Kidney (tissue), 14 donors: ENCODE measurements around the gene ANKRD23. TPM values are rescaled to one million over a fixed set of nuclear protein-coding genes. Genes with fewer than 3 reads are reported as not detected.
A peak's percentile ranks its signal among the peaks of the same experiment; 100 is the strongest.

Experiments used
- DNase-seq, 5 donors: peaks; one replicate each; pipeline ENCODE4 v3.0.0-alpha.2; 2013 to 2020
- FAIRE-seq: peaks from 2 replicates; lab custom pipeline; 2012; peaks lifted over from hg19 to GRCh38; lab: Jason Lieb, UNC
- H3K27ac ChIP-seq, 2 donors: one replicate each; pipeline ENCODE4 v1.7.0; 2013; ENCODE audit warnings: low read depth in 2 of 2, low read length in 2 of 2, inconsistent platforms in 1 of 2
- H3K27me3 ChIP-seq: one replicate; pipeline ENCODE4 v1.7.1; 2013; ENCODE audit warnings: low read length, inconsistent platforms; ENCODE audit not compliant: control insufficient read depth, insufficient read depth
- H3K36me3 ChIP-seq, 3 donors: one replicate each; pipeline versions ENCODE4 v1.7.0 to v1.7.1; 2013; ENCODE audit warnings: low read length in 3 of 3, control low read depth in 1 of 3, inconsistent platforms in 1 of 3; ENCODE audit not compliant: insufficient read depth in 3 of 3, control insufficient read depth in 2 of 3
- H3K4me1 ChIP-seq, 3 donors: one replicate each; pipeline versions ENCODE4 v1.7.0 to v1.7.1; 2013; ENCODE audit warnings: low read length in 3 of 3, inconsistent platforms in 1 of 3, low read depth in 1 of 3; ENCODE audit not compliant: control insufficient read depth in 2 of 3, insufficient read depth in 2 of 3
- H3K4me3 ChIP-seq, 3 donors: one replicate each; pipeline versions ENCODE4 v1.7.0 to v1.8.1; 2013; ENCODE audit warnings: low read length in 3 of 3, control low read depth in 1 of 3, inconsistent platforms in 1 of 3
- H3K9ac ChIP-seq, 3 donors: one replicate each; pipeline versions ENCODE4 v1.7.0 to v1.7.1; 2013; ENCODE audit warnings: low read length in 3 of 3, control low read depth in 1 of 3, inconsistent platforms in 1 of 3
- H3K9me3 ChIP-seq, 3 donors: one replicate each; pipeline versions ENCODE4 v1.7.0 to v1.7.1; 2013; ENCODE audit warnings: low read length in 3 of 3, control low read depth in 1 of 3, inconsistent platforms in 1 of 3; ENCODE audit not compliant: control insufficient read depth in 2 of 3, insufficient read depth in 1 of 3
- intact Hi-C: fragments of 100-400 bp; cut with DNase I; formaldehyde crosslinking; loops from one replicate; pipeline ENCODE4 v1.11.1; 2022
- polyA plus RNA-seq: library from polyadenylated mRNA; stranded (reverse); fragments of 350-450 nt; fragmentation: Illumina TruSeq; extraction: RNeasy Lipid Tissue Mini Kit (QIAGEN cat#74804); gene quantifications from one replicate; pipeline ENCODE4 v1.2.3, GENCODE V29; 2014; ENCODE audit warnings: low read depth, low replicate concordance; ENCODE audit not compliant: insufficient read depth
- total RNA-seq: library from RNA; stranded (reverse); fragmentation: NEBNext Ultra II Directional; extraction: Animal tissue kit (Norgen Biotek cat#: 25700); gene quantifications from one replicate; pipeline ENCODE4 v1.2.1, GENCODE V29; 2021
- TF ChIP-seq, protein P1 (sequence below): IDR thresholded peaks from 3 replicates; pipeline ENCODE4 v1.5.1; 2012; ENCODE audit warnings: mild to moderate bottlenecking, moderate library complexity, borderline replicate concordance; ENCODE audit not compliant: insufficient read depth; ENCODE audit errors: extremely low read depth
- donor health status: control.
- donor health status: control.
- donor health status: control.
- donor health status: control.
- donor health status: control.
- donor health status: DM: yes; HTN: yes; CAD: no.
- donor health status: Normal renal cell carcinoma (clear cell type).

Gene ANKRD23
- total and polyA plus RNA-seq, 2 donors from 2014 or later = 1.6 to 4.0 TPM

DNA sequence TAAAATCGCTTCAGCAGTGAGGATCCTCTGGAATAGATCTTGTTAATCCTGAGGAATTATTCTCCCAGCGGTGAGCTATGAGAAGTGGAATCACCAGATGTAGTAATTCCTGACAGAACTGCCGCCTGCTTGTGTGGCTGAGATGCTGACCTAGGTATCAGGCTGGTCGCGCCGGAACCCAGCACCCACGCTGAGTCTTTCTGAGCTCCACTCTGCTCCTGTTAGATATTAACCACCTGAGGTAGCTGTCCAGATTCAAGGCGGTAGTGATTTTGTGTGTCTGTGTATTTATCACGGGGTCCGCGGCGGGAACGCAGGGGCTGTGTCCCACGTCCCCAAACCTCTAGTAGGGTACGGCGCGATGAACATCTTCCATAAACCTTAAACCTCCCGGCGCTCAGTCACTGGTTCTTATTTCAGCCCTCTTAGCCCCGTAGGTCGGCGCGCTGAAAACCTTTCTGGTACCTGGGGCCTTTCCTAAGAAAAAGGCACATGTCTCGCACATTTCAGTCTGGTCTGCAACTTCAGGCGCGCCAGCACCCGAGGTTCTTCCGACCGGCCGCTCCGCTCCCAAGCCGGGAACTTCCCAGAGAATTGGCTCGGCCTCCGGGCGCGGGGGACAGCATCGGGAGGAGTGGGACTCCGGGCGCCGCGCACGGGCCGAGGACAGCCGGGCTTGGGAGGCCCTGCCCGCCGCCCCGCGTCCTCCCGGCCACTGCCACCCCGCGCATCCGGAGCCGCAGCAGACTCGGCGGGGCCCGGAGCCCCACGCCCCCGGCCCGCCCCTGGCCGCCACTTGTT, 28.3 kb downstream of the ANKRD23 start:
- H3K9me3 ChIP-seq = no peaks in the 10 kb centered on the region
- FAIRE-seq (no peak), DNase-seq (peak; percentile 23 to 76 (median 54))
- no peaks in the 10 kb centered on the region for H3K27me3 ChIP-seq
- H3K36me3 ChIP-seq = peaks cover 0 to 3% (median 0%) of the 10 kb centered on the region in 3 donors
- H3K9ac ChIP-seq = peak overlapping the region in 2 of 3 donors; percentile 61 to 81
- intact Hi-C loops = no loop called here
- peak overlapping the region; percentile 69 to 91 (median 76) for H3K4me3 ChIP-seq
- peaks cover 0 to 36% (median 20%) of the 10 kb centered on the region in 3 donors for H3K4me1 ChIP-seq
- TF ChIP-seq, protein P1, sequence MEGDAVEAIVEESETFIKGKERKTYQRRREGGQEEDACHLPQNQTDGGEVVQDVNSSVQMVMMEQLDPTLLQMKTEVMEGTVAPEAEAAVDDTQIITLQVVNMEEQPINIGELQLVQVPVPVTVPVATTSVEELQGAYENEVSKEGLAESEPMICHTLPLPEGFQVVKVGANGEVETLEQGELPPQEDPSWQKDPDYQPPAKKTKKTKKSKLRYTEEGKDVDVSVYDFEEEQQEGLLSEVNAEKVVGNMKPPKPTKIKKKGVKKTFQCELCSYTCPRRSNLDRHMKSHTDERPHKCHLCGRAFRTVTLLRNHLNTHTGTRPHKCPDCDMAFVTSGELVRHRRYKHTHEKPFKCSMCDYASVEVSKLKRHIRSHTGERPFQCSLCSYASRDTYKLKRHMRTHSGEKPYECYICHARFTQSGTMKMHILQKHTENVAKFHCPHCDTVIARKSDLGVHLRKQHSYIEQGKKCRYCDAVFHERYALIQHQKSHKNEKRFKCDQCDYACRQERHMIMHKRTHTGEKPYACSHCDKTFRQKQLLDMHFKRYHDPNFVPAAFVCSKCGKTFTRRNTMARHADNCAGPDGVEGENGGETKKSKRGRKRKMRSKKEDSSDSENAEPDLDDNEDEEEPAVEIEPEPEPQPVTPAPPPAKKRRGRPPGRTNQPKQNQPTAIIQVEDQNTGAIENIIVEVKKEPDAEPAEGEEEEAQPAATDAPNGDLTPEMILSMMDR = no peak
- peak overlapping the region; percentile 82 for H3K27ac ChIP-seq

DNA sequence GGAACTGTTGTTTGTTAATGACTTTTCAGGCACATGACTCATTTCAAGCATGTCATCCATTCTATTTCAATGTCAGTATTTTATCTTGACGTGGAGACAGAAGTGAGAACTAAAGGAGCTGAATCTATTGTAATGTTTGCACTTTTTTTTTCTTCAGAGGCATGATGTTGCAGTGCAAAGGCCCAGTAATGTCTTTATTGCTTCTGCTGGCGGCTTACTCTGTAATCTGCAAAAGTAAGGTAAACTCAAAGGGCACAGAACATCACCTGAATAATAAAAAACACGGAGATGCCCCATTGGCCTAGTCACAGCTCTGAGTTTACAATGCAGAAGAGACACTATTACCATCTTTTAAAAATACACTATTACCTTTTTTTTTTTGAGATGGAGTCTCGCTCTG, 30.2 kb downstream of the ANKRD23 start:
- H3K4me1 ChIP-seq = peaks cover 0 to 17% (median 5%) of the 10 kb centered on the region in 3 donors
- TF ChIP-seq, protein P1 = no peak
- FAIRE-seq = no peak
- H3K4me3 ChIP-seq = no peak overlapping the region
- H3K9me3 ChIP-seq = no peaks in the 10 kb centered on the region
- DNase-seq = no peak
- H3K27ac ChIP-seq = no peak overlapping the region
- peaks cover 0 to 3% (median 0%) of the 10 kb centered on the region in 3 donors for H3K36me3 ChIP-seq
- intact Hi-C loops = no loop called here
- H3K27me3 ChIP-seq = no peaks in the 10 kb centered on the region
- no peak overlapping the region for H3K9ac ChIP-seq

DNA sequence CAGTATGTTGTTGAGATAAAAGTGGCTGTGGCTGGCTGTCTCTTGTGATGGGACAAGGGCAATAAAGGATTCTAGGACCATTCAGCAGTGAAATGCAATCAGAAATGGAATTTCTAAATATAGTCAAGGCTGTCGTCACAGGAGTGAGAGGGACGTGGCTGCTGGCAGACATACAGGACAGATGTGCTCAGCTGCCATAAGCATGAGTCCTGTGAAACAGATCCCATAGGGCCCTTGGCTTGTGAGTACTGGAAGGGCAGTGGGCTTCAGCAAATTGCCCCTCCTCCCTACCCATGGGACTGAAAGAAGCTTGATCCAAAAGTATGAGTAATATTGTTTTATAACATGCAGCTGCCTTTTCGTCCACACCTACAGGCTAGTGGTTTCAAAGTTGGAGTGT, 31.9 kb downstream of the ANKRD23 start:
- TF ChIP-seq, protein P1 = no peak
- intact Hi-C loops = no loop called here
- H3K9me3 ChIP-seq = no peaks in the 10 kb centered on the region
- FAIRE-seq (no peak), DNase-seq (peak in 1 of 5 donors; percentile 68)
- H3K36me3 ChIP-seq = peaks cover 0 to 3% (median 0%) of the 10 kb centered on the region in 3 donors
- peaks cover 0 to 4% (median 0%) of the 10 kb centered on the region in 3 donors for H3K4me1 ChIP-seq
- no peaks in the 10 kb centered on the region for H3K27me3 ChIP-seq
- no peak overlapping the region for H3K9ac ChIP-seq
- no peak overlapping the region for H3K27ac ChIP-seq
- no peak overlapping the region for H3K4me3 ChIP-seq
